ENCODE measurements around the gene MYBPC3. TPM values are rescaled to one million over a fixed set of nuclear protein-coding genes. Genes with fewer than 3 reads are reported as not detected.

The MYBPC3 gene
- total RNA-seq, 1 donor from 2014 or later = 2,568 TPM

- intact Hi-C loops (cut with DNase I) = loop anchor here (10.0 kb wide), 1 partner anchor 485 kb away; no protein-coding TSS in a partner anchor
Measured at GRCh38 chr11:47369676-47370075, 17.2 kb upstream of the MYBPC3 start.

GRCh38 chr11:47366020-47366490 lies 13.6 kb upstream of the MYBPC3 start:
- intact Hi-C loops (cut with DNase I) = no loop called here
- DNase-seq = no peak
- ATAC-seq (ENCODE audit: poor library complexity) = no peak

More at GRCh38 chr11:47369676-47370075, 17.2 kb upstream of the MYBPC3 start:
- DNase-seq = no peak
- no peak for ATAC-seq (ENCODE audit: poor library complexity)

- ATAC-seq (ENCODE audit: poor library complexity) = no peak
- DNase-seq = no peak
- intact Hi-C loops (cut with DNase I) = no loop called here
Measured at GRCh38 chr11:47361419-47361818, 8.9 kb upstream of the MYBPC3 start.

GRCh38 chr11:47360341-47360740 lies 7.8 kb upstream of the MYBPC3 start:
- intact Hi-C loops (cut with DNase I) = no loop called here
- DNase-seq (no peak), ATAC-seq (ENCODE audit: poor library complexity) (no peak)

- intact Hi-C loops (cut with DNase I) = loop anchor here (5.0 to 10.0 kb wide), 2 partner anchors 105 to 182 kb away; partner anchors contain the start of genes ARFGAP2 and NR1H3
- DNase-seq = no peak
- no peak for ATAC-seq (ENCODE audit: poor library complexity)
Measured at GRCh38 chr11:47359586-47359985, 7.1 kb upstream of the MYBPC3 start.

- no peak for ATAC-seq (ENCODE audit: poor library complexity)
- no peak for DNase-seq
- intact Hi-C loops (cut with DNase I) = loop anchor here (5.0 to 10.0 kb wide), 2 partner anchors 104 to 182 kb away; partner anchors contain the start of genes ARFGAP2 and NR1H3
Measured at GRCh38 chr11:47359162-47359561, 6.7 kb upstream of the MYBPC3 start.

- ATAC-seq (ENCODE audit: poor library complexity) (no peak), DNase-seq (no peak)
- intact Hi-C loops (cut with DNase I) = loop anchor here (5.0 to 10.0 kb wide), 2 partner anchors 104 to 181 kb away; partner anchors contain the start of genes ARFGAP2 and NR1H3
Measured at GRCh38 chr11:47358731-47359051, 6.2 kb upstream of the MYBPC3 start.

GRCh38 chr11:47357985-47358730 lies 5.7 kb upstream of the MYBPC3 start:
- intact Hi-C loops (cut with DNase I) = loop anchor here (5.0 to 10.0 kb wide), 2 partner anchors 103 to 181 kb away; partner anchors contain the start of genes ARFGAP2 and NR1H3
- DNase-seq (no peak), ATAC-seq (ENCODE audit: poor library complexity) (no peak)

GRCh38 chr11:47356998-47357329 lies 4.5 kb upstream of the MYBPC3 start:
- no peak for DNase-seq
- intact Hi-C loops (cut with DNase I) = loop anchor here (5.0 to 10.0 kb wide), 2 partner anchors 102 to 180 kb away; partner anchors contain the start of genes ARFGAP2 and NR1H3

GRCh38 chr11:47356129-47356997 lies 3.9 kb upstream of the MYBPC3 start:
- ATAC-seq (ENCODE audit: poor library complexity) = no peak
- DNase-seq = no peak
- intact Hi-C loops (cut with DNase I) = loop anchor here (5.0 to 10.0 kb wide), 2 partner anchors 102 to 179 kb away; partner anchors contain the start of genes ARFGAP2 and NR1H3

More at GRCh38 chr11:47356998-47357329, 4.5 kb upstream of the MYBPC3 start:
- ATAC-seq (ENCODE audit: poor library complexity) = no peak

- ATAC-seq (ENCODE audit: poor library complexity) = peak; percentile 65
- DNase-seq = peak; percentile 98
- intact Hi-C loops (cut with DNase I) = loop anchor here (5.0 to 10.0 kb wide), 2 partner anchors 101 to 178 kb away; partner anchors contain the start of genes ARFGAP2 and NR1H3
Measured at GRCh38 chr11:47355283-47356128, 3.0 kb upstream of the MYBPC3 start.

- peak; percentile 8 for ATAC-seq (ENCODE audit: poor library complexity)
- intact Hi-C loops (cut with DNase I) = loop anchor here (5.0 to 10.0 kb wide), 2 partner anchors 100 to 178 kb away; partner anchors contain the start of genes ARFGAP2 and NR1H3
- no peak for DNase-seq
Measured at GRCh38 chr11:47354913-47355282, 2.4 kb upstream of the MYBPC3 start.

- intact Hi-C loops (cut with DNase I) = loop anchor here (10.0 kb wide), 1 partner anchor 99 kb away; the partner anchor contains the start of gene NR1H3
- no peak for DNase-seq
- no peak for ATAC-seq (ENCODE audit: poor library complexity)
Measured at GRCh38 chr11:47353978-47354774, 1.7 kb upstream of the MYBPC3 start.

- intact Hi-C loops (cut with DNase I) = loop anchor here (10.0 kb wide), 1 partner anchor 97 kb away; the partner anchor contains the start of gene NR1H3
- peak; percentile 47 for ATAC-seq (ENCODE audit: poor library complexity)
- peak; percentile 87 for DNase-seq
Measured at GRCh38 chr11:47351156-47352126, 1.1 kb downstream of the MYBPC3 start.

- ATAC-seq (ENCODE audit: poor library complexity) (no peak), DNase-seq (no peak)
- intact Hi-C loops (cut with DNase I) = loop anchor here (10.0 kb wide), 1 partner anchor 96 kb away; the partner anchor contains the start of gene NR1H3
Measured at GRCh38 chr11:47350315-47350714, 2.2 kb downstream of the MYBPC3 start.

- DNase-seq (no peak), ATAC-seq (ENCODE audit: poor library complexity) (no peak)
- intact Hi-C loops (cut with DNase I) = loop anchor here (10.0 kb wide), 1 partner anchor 95 kb away; the partner anchor contains the start of gene NR1H3
Measured at GRCh38 chr11:47349521-47350095, 2.9 kb downstream of the MYBPC3 start.
